Stomach (tissue), 4 donors: Measurements from ENCODE around the gene MVB12A.

Experiments
- EP300 ChIP-seq: sonication (generic); formaldehyde crosslinking; IDR thresholded peaks from one replicate; pipeline ENCODE4 v1.6.1; 2017; ENCODE audit warnings: antibody characterized with exemption
- POLR2A ChIP-seq, 4 donors: fragments of 450-650 bp; IDR thresholded peaks; one replicate each; pipeline ENCODE4 v1.6.1; 2016; ENCODE audit warnings: antibody characterized with exemption in 4 of 4, control low read depth in 2 of 4, mild to moderate bottlenecking in 1 of 4, moderate library complexity in 1 of 4
- POLR2AphosphoS5 ChIP-seq, 3 donors: sonication (generic); formaldehyde crosslinking; IDR thresholded peaks; one replicate each; pipeline ENCODE4 v1.6.1; 2016; ENCODE audit warnings: antibody characterized with exemption in 3 of 3
- TF ChIP-seq, protein P1 (sequence below), 7 experiments: fragments of 450-650 bp in 4 of 7; fragments of 200-600 bp in 3 of 7; sonication (generic) in 3 of 7; IDR thresholded peaks; one replicate each; pipeline ENCODE4 v1.5.1; 2016 to 2019; ENCODE audit warnings: antibody characterized with exemption in 7 of 7, control low read depth in 2 of 7, mild to moderate bottlenecking in 1 of 7

DNA sequence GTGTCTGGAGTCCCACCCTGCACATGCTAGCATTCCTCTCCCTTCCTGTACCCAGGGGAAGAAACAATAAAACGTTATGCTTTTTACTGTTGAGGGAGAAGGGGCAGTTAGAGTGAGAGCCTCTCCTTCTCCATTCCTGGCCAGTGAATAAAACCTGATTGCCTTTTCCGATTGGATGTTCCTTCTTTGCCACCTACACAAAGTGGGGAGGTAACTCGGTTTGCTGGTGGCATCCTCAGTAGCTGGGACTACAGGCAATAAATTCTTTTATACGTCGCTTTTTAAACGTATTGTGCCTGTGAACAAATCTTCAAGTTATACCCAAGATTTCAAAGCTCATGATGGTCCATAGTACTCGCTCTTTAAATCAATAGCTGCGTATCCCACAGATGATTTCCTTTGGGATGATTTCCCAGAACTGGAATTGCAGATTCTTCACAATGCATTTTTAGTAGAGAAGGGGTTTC lies 660 bp upstream of the MVB12A start:
- TF ChIP-seq POLR2AphosphoS5 (IDR thresholded peaks at IDR 0.05) (no peak), POLR2A (IDR thresholded peaks at IDR 0.05) (no peak), EP300 (no peak)
- TF ChIP-seq, protein P1, sequence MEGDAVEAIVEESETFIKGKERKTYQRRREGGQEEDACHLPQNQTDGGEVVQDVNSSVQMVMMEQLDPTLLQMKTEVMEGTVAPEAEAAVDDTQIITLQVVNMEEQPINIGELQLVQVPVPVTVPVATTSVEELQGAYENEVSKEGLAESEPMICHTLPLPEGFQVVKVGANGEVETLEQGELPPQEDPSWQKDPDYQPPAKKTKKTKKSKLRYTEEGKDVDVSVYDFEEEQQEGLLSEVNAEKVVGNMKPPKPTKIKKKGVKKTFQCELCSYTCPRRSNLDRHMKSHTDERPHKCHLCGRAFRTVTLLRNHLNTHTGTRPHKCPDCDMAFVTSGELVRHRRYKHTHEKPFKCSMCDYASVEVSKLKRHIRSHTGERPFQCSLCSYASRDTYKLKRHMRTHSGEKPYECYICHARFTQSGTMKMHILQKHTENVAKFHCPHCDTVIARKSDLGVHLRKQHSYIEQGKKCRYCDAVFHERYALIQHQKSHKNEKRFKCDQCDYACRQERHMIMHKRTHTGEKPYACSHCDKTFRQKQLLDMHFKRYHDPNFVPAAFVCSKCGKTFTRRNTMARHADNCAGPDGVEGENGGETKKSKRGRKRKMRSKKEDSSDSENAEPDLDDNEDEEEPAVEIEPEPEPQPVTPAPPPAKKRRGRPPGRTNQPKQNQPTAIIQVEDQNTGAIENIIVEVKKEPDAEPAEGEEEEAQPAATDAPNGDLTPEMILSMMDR (IDR thresholded peaks at IDR 0.05): no peak
